Measurements from ENCODE around the gene SH3RF3.

SH3RF3 gene

GRCh38 chr2:109174214-109174613 lies 45.2 kb downstream of the SH3RF3 start:
- no peak overlapping the region for H3K4me3 ChIP-seq (ENCODE audit: control insufficient read depth, low read depth, low read length)
- DNase-seq (ENCODE audit: low read depth): no peak
- TF ChIP-seq CTCF (IDR thresholded peaks at IDR 0.05; ENCODE audit: control insufficient read depth, insufficient read depth, low read depth, low read length, missing control alignments): no peak

GRCh38 chr2:109174626-109175349 lies 45.8 kb downstream of the SH3RF3 start:
- TF ChIP-seq CTCF (IDR thresholded peaks at IDR 0.05; ENCODE audit: control insufficient read depth, insufficient read depth, low read depth, low read length, missing control alignments): no peak
- no peak for DNase-seq (ENCODE audit: low read depth)
- no peak overlapping the region for H3K4me3 ChIP-seq (ENCODE audit: control insufficient read depth, low read depth, low read length)

GRCh38 chr2:109175350-109175678 lies 46.3 kb downstream of the SH3RF3 start:
- H3K4me3 ChIP-seq (ENCODE audit: control insufficient read depth, low read depth, low read length): no peak overlapping the region
- no peak for TF ChIP-seq CTCF (IDR thresholded peaks at IDR 0.05; ENCODE audit: control insufficient read depth, insufficient read depth, low read depth, low read length, missing control alignments)
- no peak for DNase-seq (ENCODE audit: low read depth)

GRCh38 chr2:109176928-109177327 lies 47.9 kb downstream of the SH3RF3 start:
- no peak for TF ChIP-seq CTCF (IDR thresholded peaks at IDR 0.05; ENCODE audit: control insufficient read depth, insufficient read depth, low read depth, low read length, missing control alignments)
- DNase-seq (ENCODE audit: low read depth): no peak
- no peak overlapping the region for H3K4me3 ChIP-seq (ENCODE audit: control insufficient read depth, low read depth, low read length)

GRCh38 chr2:109177635-109178034 lies 48.6 kb downstream of the SH3RF3 start:
- TF ChIP-seq CTCF (IDR thresholded peaks at IDR 0.05; ENCODE audit: control insufficient read depth, insufficient read depth, low read depth, low read length, missing control alignments): no peak
- H3K4me3 ChIP-seq (ENCODE audit: control insufficient read depth, low read depth, low read length): no peak overlapping the region
- no peak for DNase-seq (ENCODE audit: low read depth)

- no peak for TF ChIP-seq CTCF (IDR thresholded peaks at IDR 0.05; ENCODE audit: control insufficient read depth, insufficient read depth, low read depth, low read length, missing control alignments)
- no peak overlapping the region for H3K4me3 ChIP-seq (ENCODE audit: control insufficient read depth, low read depth, low read length)
- DNase-seq (ENCODE audit: low read depth): no peak
Observed at GRCh38 chr2:109178968-109179367, 50.0 kb downstream of the SH3RF3 start.
